ENCODE measurements around the gene PTPN14. TPM values are rescaled to one million over a fixed set of nuclear protein-coding genes. Genes with fewer than 3 reads are reported as not detected.

Gene PTPN14
- total RNA-seq, 1 experiment from 2014 or later: 76.4 TPM

GRCh38 chr1:214393086-214393485, 158.3 kb downstream of the PTPN14 start:
- H3K27me3 Mint-ChIP-seq (ENCODE audit: low read depth): no peaks in the 10 kb centered on the region; the same call in 1 of the 2 replicates

More at GRCh38 chr1:214393086-214393485, 158.3 kb downstream of the PTPN14 start:
- Mint-ChIP-seq H3K9me3 (no peaks in the 10 kb centered on the region), H3K36me3 (ENCODE audit: insufficient read depth in 1 of 3, low read depth in 3 of 3) (peaks cover 0 to 45% (median 34%) of the 10 kb centered on the region in 3 experiments; a peak in 4 of 7 replicates), H3K4me1 (peaks cover 28 to 29% of the 10 kb centered on the region in 2 experiments), H3K27ac (peak overlapping the region in 2 of 3 experiments; percentile 29 to 31; a peak in 3 of 7 replicates), H3K4me3 (no peak overlapping the region)
- H3K4ac ChIP-seq (ENCODE audit: low read depth, low read length): no peak overlapping the region
- H3K56ac ChIP-seq (ENCODE audit: insufficient read length, low read depth, low read length): no peak overlapping the region
- H3K23me2 ChIP-seq (ENCODE audit: insufficient read length, low read depth, low read length, poor library complexity, severe bottlenecking): no peaks in the 10 kb centered on the region
- H2BK12ac ChIP-seq (ENCODE audit: insufficient read length, low read depth, low read length): no peak overlapping the region
- no peak overlapping the region for H3K4me2 ChIP-seq (ENCODE audit: insufficient read depth, insufficient read length, low read length)
- H3K23ac ChIP-seq (ENCODE audit: insufficient read length, low read depth, low read length): no peak overlapping the region
- no peak overlapping the region for H2AFZ ChIP-seq (ENCODE audit: low read length)
- H2BK20ac ChIP-seq (ENCODE audit: low read depth, low read length, poor library complexity, severe bottlenecking): no peak overlapping the region
- WGBS (ENCODE audit: extremely low coverage, insufficient read length, low lambda C conversion rate): no CpG with 5 or more reads among the region's 12 CpGs
- peaks cover 8% of the 10 kb centered on the region; the same call in 1 of the 2 replicates for H3K4me1 ChIP-seq (ENCODE audit: insufficient read depth, low read length)
- no peak overlapping the region for H3K9ac ChIP-seq (ENCODE audit: extremely low read depth, insufficient read length, low read length)
- H3K27ac ChIP-seq (ENCODE audit: insufficient read length, low read depth, low read length): no peak overlapping the region
- no peak overlapping the region for H4K5ac ChIP-seq (ENCODE audit: insufficient read length, low read depth, low read length)
- DNase-seq: no peak
- H2BK120ac ChIP-seq (ENCODE audit: low read depth, low read length, poor library complexity, severe bottlenecking): no peak overlapping the region
- H3K79me2 ChIP-seq (ENCODE audit: insufficient read depth, low read length): no peaks in the 10 kb centered on the region
- no peak overlapping the region for H2BK15ac ChIP-seq (ENCODE audit: low read depth, low read length)
- TF ChIP-seq CTCF (conservative IDR thresholded peaks at IDR 0.05): no peak
- H4K91ac ChIP-seq (ENCODE audit: insufficient read length, low read depth, low read length): no peak overlapping the region
- H3T11ph ChIP-seq (ENCODE audit: low read length): no peak overlapping the region
- H3K27me3 ChIP-seq (ENCODE audit: insufficient read depth, low read length): no peaks in the 10 kb centered on the region
- no peak overlapping the region for H2BK5ac ChIP-seq (ENCODE audit: insufficient read length, low read length)
- no peaks in the 10 kb centered on the region for H3K9me3 ChIP-seq (ENCODE audit: control insufficient read depth, low read depth, low read length)
- no peak overlapping the region for H3K14ac ChIP-seq (ENCODE audit: insufficient read depth, low read length)
- H3K79me1 ChIP-seq (ENCODE audit: insufficient read depth, low read depth, low read length, poor library complexity, severe bottlenecking): no peaks in the 10 kb centered on the region
- no peak overlapping the region for H2AK5ac ChIP-seq (ENCODE audit: insufficient read length, low read length)
- H4K8ac ChIP-seq (replicated peaks; ENCODE audit: insufficient read length, low read depth, low read length): no peak overlapping the region
- H4K20me1 ChIP-seq (ENCODE audit: control insufficient read depth, insufficient read depth, insufficient read length): no peaks in the 10 kb centered on the region
- H3K18ac ChIP-seq (ENCODE audit: insufficient read length, low read depth, low read length): no peak overlapping the region
